Testis (tissue), 2 donors: ENCODE data around the gene C19orf53.

Experiments used
- POLR2A ChIP-seq: fragments of 450-650 bp; IDR thresholded peaks from one replicate; pipeline ENCODE4 v1.6.1; 2017; ENCODE audit warnings: antibody characterized with exemption, mild to moderate bottlenecking, moderate library complexity
- TF ChIP-seq, protein P1 (sequence below), 3 experiments: fragments of 450-650 bp in 2 of 3; fragments of 200-600 bp in 1 of 3; sonication (generic) in 1 of 3; IDR thresholded peaks; one replicate each; pipeline ENCODE4 v1.5.1; 2016 to 2019; ENCODE audit warnings: antibody characterized with exemption in 3 of 3, mild to moderate bottlenecking in 2 of 3, moderate library complexity in 1 of 3

DNA sequence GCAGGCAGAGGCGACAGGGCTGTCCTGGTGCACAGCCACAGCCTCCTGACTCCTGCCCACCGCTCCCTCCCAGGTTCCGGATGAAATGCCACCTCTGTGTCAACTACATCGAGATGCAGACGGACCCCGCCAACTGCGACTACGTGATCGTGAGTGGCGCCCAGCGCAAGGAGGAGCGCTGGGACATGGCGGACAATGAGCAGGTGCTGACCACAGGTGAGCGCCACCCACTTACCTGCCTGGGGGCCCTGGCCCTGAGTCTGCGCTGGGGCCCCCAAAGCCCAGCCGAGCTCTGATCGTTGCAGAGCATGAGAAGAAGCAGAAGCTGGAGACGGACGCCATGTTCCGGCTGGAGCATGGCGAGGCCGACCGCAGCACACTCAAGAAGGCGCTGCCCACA lies 15.5 kb upstream of the C19orf53 start:
- TF ChIP-seq POLR2A = no peak
- TF ChIP-seq, protein P1, sequence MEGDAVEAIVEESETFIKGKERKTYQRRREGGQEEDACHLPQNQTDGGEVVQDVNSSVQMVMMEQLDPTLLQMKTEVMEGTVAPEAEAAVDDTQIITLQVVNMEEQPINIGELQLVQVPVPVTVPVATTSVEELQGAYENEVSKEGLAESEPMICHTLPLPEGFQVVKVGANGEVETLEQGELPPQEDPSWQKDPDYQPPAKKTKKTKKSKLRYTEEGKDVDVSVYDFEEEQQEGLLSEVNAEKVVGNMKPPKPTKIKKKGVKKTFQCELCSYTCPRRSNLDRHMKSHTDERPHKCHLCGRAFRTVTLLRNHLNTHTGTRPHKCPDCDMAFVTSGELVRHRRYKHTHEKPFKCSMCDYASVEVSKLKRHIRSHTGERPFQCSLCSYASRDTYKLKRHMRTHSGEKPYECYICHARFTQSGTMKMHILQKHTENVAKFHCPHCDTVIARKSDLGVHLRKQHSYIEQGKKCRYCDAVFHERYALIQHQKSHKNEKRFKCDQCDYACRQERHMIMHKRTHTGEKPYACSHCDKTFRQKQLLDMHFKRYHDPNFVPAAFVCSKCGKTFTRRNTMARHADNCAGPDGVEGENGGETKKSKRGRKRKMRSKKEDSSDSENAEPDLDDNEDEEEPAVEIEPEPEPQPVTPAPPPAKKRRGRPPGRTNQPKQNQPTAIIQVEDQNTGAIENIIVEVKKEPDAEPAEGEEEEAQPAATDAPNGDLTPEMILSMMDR (IDR thresholded peaks at IDR 0.05) = no peak
